Stimulated activated CD8-positive, alpha-beta memory T cell treated with anti-CD3 and anti-CD28 coated beads, Interleukin-15, amount 100 ng/mL, for 24 hours (primary cell): ENCODE results near the gene ZFHX2.

Experiments
- DNase-seq: peaks from one replicate; pipeline ENCODE4 v3.0.0-alpha.2; 2020; ENCODE audit warnings: low read depth

ZFHX2 gene

DNA sequence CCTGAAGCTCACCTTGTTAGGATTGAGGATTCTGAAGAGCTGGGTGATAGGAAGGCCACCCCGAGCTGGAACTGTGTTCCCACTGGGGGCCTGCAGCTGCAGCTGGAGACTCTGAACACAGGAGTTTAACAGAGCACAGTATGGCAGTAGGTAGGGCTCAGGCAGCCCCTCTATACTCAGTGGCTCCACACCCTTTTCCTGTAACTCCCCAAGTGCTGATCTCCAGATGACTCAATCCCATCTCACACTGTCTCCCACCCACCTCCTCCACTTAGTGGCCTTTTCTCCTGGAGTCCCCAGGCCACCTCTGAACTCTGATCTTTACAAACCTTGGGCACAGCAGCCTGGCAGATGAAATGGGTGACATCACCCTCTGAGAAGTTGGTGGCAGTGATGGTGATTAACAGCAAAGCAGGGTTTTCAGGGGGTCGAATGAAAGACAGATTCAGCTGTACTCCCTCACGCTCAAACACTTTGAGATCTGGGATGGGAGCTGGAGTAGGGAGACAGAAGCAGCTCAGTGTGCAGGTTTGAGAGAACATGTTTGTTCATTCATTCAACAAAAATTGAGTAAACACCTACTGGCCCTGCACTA, 8.5 kb upstream of the ZFHX2 start:
- no peak for DNase-seq

DNA sequence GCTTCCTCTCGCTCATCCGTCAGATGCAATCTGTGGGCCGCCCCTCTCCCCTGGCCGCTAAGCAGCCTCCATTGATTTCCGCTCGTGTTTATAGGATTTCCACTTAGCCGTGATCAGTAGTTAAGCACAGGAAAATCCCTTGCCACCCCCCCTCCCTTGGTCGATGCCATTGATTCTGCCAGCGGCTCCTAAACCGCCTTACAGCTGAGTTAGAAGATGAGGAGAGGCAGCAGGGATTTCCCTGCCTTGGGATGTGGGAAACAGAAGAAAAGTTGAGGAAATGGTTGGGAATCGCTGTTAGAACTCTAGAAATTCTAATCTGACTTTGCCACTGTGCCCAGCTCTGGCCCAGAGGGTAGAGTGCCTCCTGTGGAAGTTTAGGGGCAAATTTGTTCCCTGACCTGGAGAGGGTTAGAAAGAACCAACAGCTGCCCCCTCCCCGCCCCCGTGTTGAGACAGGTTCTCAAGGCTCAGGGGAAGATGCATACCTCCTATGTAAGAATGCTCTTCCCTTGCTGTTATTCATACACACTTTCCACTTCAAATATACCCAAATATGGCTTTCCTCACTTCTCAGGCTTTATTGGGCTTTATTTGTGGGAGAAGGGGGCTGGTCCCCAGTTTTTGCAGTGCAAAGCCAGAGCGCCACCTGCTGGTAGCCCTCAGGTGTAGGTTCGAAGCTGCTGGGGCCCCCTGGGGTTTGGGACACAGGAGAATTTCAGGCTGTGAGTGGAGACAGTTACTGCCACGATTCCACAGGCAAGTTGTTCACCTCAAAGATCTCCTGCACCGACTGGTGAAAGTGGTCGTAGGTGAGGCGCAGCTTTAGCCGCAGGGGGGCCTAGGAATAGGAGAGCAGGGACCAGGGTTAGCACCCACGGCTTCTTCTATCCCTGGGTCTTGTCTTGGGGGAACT, 7.7 kb upstream of the ZFHX2 start:
- DNase-seq, result peak; percentile 44

DNA sequence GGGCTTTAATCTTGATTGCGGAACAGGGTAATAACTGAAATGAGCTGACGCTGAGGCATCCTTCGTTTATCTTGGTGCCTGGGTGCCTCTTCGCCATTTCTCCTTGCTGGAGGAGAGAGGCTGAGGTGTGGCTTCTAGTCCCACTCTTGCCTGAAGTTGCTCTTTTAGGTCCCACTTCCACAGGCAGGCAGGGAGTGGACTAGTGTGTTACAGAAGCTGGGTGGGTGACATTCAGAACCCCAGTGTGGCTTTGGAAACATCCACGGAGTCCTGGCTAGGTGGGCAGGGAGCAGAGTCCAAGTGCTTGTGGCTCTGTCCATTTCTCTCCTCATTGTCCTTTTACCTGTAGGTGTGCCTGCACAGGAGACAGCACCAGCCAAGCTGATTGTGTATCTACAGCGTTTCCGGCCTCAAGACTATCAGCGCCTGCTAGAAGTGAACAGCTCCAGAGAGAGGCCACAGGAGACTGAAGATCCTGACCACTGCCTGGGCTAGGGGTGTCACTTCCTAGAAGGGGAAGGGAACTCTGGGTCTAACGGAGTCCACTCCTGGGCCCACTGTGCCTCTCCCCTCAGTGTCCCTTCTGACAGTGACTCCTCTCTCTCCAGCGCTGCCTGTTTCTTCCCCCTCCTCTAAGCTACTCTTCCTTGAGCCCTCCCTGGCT, 6.9 kb upstream of the ZFHX2 start:
- no peak for DNase-seq

DNA sequence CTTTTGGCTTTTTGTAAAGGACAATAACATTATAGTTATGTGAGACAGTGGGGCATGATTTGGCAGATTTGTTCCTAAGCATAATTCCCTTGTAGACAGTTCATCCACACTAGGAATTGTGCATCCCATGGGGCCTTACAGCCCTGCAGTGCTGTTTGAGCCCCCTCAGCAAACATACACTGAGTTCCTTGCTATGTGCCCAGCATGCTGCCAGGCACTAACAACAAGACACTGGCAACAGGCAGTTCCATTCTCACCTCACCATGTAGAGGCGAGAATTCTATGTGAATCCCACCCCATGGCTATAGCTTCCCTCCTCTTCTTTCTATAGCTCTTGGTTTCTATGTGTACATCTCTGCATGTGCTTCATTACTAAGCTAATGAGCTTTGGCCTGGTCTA, 6.4 kb upstream of the ZFHX2 start:
- DNase-seq, result no peak

DNA sequence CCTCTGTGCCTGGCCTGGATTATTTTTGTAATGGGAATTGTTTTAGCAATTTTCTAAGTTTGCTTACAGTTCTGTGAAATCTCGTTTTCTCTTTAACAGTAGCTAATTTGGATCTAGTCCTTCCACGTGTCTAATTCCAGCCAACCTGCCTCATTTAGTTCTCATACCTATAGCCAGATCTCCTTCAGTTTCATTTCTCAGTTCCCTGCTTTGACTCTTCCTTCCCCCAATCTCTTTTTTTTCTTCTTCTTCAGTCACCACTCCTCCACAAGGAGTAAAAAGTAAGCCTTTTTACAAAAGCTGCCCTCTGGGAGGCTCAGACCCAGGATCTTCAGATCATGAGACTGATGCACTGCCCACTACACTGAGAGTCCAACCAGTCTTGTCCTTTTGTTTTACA, 6.0 kb upstream of the ZFHX2 start:
- no peak for DNase-seq

DNA sequence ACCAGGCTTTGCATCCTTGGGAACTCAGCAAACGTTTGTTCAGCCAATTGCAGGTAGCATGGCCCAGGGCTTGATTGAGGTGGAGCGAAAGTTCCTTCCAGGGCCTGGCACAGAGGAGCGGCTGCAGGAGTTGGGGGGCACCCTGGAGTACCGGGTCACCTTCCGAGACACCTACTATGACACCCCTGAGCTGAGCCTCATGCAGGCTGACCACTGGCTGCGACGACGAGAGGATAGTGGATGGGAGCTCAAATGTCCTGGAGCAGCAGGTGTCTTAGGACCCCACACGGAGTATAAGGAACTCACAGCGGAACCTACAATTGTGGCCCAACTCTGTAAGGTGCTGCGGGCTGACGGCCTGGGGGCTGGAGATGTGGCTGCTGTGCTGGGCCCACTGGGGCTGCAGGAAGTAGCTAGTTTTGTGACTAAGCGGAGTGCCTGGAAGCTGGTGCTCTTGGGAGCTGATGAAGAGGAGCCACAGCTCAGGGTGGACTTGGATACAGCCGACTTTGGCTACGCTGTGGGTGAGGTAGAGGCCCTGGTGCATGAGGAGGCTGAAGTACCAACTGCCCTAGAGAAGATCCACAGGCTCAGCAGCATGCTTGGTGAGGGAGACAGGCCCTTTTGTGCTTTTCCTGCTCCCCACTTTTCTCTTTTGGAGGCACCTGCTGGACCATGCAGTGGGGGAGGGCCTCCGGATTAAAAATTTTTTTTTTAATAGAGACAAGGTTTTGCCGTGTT, 5.3 kb upstream of the ZFHX2 start:
- DNase-seq, result no peak

DNA sequence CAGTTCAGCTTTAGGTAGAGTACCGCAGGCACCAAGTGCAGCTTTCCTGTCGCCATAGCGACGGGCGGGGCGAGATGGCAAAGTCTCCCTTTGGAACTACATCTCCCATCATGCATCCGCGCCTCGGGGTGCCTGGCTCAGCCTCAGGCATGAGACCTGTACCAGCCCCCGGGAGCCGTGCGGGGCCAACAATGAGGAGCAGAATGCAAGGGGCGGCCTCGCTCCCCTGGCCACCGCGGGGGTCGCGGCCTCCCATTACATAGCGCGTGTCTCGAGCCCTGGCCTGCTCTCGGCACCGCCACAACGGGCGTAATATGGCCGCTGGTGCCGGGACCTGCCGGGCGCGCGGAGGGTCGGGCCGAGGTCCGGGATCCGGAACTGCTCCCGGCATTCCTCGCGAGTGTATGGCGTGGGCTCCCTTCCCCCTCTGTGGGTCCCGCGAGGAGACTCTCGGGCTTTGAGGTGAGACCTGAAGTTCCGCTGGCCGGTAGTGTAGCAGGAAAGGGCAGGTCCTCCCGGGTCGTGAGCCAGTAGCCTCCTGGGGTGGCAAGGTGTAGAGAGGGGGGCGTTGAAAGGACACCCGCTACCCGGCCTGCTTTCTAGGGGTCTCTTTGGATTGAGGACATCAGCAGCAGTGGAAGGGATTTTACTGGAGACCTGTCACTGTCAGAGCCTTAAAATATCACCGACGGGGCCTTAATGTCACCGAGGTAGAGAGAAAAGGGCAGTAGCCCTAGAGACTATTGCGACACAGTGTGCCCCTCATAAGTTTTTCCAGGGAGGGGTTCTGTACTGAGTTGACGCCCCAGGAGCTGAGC, 4.5 kb upstream of the ZFHX2 start, which contains the start of gene THTPA:
Gene THTPA, plus strand, starts transcription at position 390 of the 818 bp plus-strand sequence. CDS start 487 bp downstream, outside the sequence.
- DNase-seq, result peak; percentile 72

DNA sequence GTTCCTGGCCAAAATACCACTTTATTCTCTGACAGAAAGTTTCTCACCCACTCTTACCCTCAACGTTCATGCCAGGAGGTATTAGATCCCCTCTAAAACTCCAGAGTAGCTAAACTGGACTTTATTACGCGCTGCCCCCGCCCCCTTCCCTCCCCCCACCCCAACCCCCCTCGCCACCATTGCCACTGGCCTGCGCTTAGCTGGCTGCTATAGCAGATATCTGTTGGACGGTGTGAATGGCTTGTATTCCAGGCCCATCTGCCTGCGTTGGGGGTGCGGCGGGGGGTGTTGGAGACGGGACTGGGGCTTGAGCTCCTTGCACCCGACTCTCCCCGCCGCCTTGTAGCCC, 3.9 kb upstream of the ZFHX2 start:
- no peak for DNase-seq

DNA sequence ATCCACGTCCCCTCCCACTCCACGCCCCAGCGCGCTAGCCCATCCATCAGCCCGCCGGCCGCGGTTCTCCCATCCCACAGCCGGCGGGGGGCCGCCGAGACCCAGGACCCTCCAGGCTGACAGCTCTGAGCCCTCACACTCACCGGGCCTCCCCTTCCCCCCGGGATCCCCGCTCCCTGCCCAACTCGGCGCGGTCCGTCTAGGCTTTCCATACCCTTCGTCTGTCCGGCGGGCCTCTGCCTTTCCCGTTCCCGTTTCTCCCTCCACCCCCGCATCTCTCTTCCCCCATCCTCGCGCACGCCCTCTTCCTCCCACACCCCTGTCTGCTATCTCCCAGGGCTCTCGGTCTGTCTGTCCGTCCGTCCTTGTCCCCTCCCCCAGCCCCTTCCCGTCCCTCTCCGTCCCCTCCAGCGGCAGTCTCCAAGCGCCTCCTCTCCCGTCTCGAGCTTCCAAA, 726 bp downstream of the ZFHX2 start:
- no peak for DNase-seq

DNA sequence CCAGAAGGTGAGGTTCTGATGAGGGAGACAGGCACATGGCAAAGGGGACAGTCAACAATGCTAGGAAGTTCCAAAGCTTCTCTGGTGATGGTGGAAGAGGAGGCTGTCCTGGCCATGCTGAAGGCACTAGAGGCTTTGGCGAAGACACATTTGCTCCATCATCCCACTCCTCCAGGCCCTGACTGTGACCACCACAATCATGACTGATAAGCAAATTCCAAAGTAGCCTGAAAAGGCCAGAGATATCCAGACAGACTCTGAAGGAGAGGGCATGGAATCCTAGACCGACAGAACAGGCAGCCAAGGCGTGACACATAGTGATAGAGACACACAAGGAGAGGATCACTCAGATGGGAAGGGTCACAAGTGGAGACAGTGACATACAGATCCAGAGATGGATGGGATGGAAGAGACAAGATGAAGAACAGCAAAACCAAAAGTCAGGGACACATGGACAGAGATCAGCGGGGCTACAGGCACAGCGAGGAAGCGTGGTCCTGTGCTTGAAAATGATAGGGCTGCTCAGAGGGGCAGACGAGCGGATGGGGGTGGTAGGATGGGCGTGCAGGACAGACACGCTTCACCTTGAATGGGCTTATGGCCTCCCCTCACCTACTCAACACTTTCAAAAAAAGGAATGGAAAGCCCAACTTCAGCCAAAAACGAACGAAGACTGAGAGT, 1.3 kb downstream of the ZFHX2 start:
- no peak for DNase-seq

DNA sequence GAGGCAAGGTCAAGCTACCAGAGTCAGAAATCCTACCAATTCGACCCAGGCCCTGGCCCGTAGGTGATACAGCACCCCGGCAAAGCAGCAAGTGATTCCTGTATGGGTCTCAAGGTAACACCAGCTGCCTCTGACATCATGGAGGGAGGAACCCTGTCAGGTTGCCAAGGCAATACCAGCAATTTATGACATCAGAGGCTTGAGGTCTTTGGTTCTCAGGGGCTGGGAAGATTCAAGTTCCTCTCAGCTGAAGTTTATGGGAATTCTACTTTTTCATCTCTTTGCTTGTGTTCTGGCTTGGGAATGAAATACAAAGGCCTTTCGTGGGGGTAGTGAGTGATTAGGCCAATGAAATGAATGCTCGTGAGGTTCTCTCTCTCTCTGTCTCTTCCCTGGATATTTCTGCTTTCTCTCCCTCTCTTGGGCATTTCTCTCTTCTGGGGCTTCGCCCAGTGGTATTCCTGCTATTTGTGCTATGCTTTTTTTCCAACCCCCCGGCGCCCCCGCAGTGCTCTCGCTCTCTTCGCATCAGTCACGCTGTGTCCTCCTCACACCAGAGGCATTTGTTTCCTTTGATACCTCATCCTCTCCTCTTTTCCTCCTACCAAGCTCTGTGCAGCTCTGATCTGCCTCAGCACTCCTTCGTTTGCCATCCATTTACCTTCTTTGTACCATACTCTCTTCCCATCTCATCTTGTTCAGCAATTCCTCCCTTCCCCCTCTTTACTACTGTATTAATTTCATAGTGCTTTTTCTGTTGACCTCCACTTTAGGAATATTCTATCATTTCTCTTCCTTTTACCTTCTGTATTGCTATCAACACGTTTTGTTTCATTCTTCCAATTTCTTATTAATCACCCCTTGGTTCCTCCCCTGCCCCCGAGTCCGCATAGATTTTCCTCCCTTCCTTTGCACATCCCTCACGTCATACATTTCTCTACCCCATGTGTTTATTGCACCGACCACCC, 2.9 kb downstream of the ZFHX2 start:
- no peak for DNase-seq

DNA sequence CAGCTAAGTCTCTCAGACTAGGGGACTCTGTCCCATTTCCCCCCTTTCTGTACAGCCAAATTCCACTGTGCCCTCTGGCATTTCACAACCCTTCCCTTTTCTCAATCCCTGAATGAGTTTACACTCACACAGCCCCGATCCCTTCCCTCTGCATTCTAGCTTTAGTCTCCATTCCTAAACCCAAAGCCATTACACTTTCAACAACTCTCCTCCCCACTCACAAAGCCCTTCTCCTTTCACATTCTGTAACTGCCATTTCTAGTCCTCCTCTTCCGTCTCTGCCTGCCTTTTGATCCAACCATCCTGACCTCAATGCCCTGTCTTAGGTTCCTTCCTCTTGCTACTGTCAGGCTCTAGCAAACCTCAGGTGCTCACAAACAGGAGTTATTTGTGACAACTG, 3.6 kb downstream of the ZFHX2 start:
- no peak for DNase-seq

DNA sequence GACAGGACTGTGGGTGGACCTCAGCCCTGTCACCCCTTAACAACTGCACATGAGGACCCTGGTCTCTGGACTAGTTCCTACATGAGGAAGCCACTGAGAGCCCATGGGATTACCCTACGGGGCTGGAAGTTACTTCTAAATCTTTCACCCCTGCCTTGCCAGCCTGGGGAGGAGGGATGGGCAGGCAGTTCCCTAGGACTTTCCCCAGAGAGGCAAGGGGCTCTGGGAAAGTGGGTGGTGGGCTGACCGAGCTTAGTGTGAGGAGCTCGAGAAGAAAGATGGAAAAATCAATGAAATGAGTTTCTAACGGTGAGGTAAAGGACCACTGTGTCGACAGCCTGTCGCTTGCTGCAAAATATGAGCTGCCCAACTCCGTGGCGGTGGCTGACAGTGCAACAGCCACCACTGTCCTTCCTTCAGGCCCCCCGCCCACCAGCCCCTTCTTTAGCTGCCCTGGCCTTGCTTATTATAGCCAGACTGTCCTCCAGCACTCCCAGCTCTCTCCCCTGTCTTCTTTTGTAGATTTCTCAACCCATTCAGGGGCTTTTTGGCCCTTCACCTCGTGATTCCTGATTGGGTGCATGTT, 5.0 kb downstream of the ZFHX2 start:
- DNase-seq, result no peak

DNA sequence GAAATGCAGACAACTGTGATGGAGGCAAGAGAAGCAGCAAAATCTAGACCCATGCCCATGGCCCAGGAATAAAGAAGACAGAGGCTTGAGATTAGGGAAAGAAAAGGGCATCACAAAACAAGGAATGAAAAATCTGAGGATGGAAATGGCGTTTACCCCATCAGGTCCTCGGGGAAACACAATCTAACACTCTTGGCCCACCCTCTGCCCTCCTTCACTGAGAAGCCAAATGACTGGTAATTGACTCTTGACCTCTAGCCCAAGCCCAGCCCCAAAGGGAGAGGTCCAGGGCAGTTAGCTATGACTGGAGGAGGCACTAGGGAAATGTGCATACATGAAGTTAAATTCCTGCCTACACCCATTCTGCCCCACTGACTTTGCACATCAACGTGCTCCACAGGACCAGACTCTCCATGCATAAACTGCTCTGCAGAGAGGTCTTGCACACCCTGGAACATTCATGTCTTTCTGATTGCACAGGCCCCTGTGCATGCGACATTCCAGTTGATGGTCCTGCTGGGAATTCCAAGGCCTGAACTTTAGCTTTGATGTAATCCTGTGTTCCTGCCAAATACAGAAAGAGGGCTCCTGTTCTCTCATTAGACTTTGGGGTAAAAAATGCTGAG, 5.7 kb downstream of the ZFHX2 start:
- no peak for DNase-seq

DNA sequence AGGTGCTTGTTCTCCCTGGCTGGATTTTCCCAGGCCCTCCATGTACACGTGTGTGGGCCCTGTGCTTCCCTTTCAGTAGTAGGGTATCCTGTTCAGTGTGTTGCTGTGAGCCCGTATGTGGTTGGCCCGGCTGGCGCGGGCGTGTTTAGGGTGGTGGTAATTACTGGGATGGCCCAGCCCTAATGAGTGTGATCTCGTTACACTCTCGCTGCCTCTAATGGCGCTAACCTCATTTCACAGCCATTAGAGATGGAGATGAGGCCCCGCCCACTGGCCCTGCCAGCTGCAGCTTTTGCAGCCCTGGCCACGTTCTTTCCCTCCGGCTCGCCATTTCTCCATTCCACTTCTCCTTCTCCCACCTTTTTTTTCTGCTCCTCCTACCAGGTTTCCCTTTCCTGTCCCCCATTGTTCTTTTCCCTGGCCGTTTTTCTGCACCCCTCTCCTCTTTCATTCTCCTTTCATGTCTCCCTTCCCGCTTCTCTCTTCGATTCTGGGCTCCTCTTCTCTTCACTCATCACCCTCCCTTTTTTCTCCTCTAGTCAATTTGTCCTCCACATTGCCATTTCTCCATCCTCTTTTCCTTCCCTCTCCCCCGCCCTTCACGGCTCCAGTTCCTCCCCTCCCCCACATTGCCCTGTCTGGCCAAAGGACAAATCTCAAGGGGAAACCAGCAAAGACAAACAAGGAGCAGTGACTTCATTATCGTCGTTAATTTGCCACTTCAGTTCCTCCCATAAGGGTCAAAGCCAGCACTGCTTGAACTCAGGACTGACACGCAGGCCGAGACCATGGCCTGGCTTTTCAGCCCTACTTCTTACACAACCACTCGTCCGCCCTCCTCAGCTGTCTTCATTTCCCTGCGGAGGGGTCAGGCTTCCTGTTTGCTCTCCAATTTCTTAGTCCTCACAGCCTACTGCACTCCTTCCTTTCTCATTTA, 6.8 kb downstream of the ZFHX2 start:
- DNase-seq, result no peak

DNA sequence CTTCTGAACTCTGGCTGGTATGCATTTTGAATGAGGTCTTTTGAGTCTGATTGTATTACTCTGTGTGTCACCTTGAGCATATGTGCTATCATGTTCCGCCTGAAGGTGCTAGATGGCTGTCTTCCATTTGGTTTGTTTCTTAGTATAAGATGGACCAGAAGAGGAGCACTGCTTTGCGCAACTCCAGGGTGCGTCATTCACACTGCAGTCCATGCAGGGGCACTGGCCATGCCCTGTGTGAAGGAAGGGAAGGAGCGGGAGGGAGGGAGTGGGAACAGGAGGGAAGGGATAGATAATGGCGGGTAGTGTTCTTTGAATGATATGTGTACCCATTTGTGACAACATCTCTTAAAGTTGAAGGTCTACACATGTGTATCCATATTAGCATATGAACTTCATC, 8.2 kb downstream of the ZFHX2 start:
- DNase-seq, result no peak

DNA sequence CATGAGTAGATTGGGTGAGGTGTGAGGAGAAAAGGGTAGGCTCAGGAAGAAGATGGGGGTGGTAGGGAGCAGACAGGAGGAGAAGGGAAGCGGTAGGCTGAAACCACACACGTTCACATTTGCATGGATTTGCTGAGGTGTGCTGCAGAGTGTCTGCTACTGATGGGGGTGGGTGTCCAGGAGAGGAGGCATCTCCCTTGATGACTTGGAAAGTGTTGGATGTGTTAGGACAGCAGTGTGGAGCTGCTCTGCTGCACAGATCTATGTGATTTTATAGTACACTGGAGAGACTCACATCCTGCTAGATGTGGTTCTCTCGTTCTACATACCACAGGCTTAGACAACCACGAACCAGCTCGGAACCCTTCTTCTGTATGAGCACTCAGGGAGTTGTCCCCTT, 9.3 kb downstream of the ZFHX2 start:
- no peak for DNase-seq

DNA sequence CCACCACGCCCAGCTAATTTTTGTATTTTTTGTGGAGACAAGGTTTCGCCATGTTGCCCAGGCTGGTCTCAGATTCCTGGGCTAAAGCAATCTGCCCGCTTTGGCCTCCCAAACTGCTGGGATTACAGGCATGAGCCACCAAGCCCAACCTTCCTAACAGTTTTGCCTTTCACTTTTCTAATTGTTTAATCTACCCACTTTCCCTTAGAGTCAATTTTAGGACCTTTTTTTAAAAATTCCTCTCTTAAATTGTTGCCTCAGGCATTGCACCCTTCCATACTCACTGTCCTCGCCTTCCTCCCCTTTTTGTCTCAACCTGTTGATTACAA, 11.5 kb downstream of the ZFHX2 start:
- DNase-seq, result no peak
